ENCODE data around the gene FZR1.

Gene FZR1

GRCh38 chr19:3513229-3514140 is 7.4 kb downstream of the FZR1 start:
- in situ Hi-C loops (cut with MboI; ENCODE audit: low sequenced_read_pairs): no loop called here

- in situ Hi-C loops (cut with MboI; ENCODE audit: low sequenced_read_pairs): no loop called here
Measured at GRCh38 chr19:3514930-3515329, 8.8 kb downstream of the FZR1 start.

- in situ Hi-C loops (cut with MboI; ENCODE audit: low sequenced_read_pairs): no loop called here
Measured at GRCh38 chr19:3515891-3516422, 9.8 kb downstream of the FZR1 start.

GRCh38 chr19:3516675-3517207 is 10.6 kb downstream of the FZR1 start:
- in situ Hi-C loops (cut with MboI; ENCODE audit: low sequenced_read_pairs): no loop called here

- in situ Hi-C loops (cut with MboI; ENCODE audit: low sequenced_read_pairs): no loop called here
Measured at GRCh38 chr19:3517638-3518037, 11.5 kb downstream of the FZR1 start.

GRCh38 chr19:3518255-3518654 is 12.1 kb downstream of the FZR1 start:
- in situ Hi-C loops (cut with MboI; ENCODE audit: low sequenced_read_pairs): no loop called here

- in situ Hi-C loops (cut with MboI; ENCODE audit: low sequenced_read_pairs): no loop called here
Measured at GRCh38 chr19:3518659-3519058, 12.5 kb downstream of the FZR1 start.

- in situ Hi-C loops (cut with MboI; ENCODE audit: low sequenced_read_pairs): no loop called here
Measured at GRCh38 chr19:3519126-3519525, 13.0 kb downstream of the FZR1 start.

GRCh38 chr19:3520166-3521103 is 14.3 kb downstream of the FZR1 start:
- in situ Hi-C loops (cut with MboI; ENCODE audit: low sequenced_read_pairs): no loop called here

- in situ Hi-C loops (cut with MboI; ENCODE audit: low sequenced_read_pairs): no loop called here
Measured at GRCh38 chr19:3521104-3521445, 15.0 kb downstream of the FZR1 start.

- in situ Hi-C loops (cut with MboI; ENCODE audit: low sequenced_read_pairs): no loop called here
Measured at GRCh38 chr19:3522421-3523360, 16.6 kb downstream of the FZR1 start.

GRCh38 chr19:3523361-3524077 is 17.4 kb downstream of the FZR1 start:
- in situ Hi-C loops (cut with MboI; ENCODE audit: low sequenced_read_pairs): no loop called here

- in situ Hi-C loops (cut with MboI; ENCODE audit: low sequenced_read_pairs): no loop called here
Measured at GRCh38 chr19:3524078-3524842, 18.1 kb downstream of the FZR1 start.

GRCh38 chr19:3524904-3525451 is 18.9 kb downstream of the FZR1 start:
- in situ Hi-C loops (cut with MboI; ENCODE audit: low sequenced_read_pairs): no loop called here

GRCh38 chr19:3526507-3527237 is 20.6 kb downstream of the FZR1 start:
- in situ Hi-C loops (cut with MboI; ENCODE audit: low sequenced_read_pairs): no loop called here

- in situ Hi-C loops (cut with MboI; ENCODE audit: low sequenced_read_pairs): no loop called here
Measured at GRCh38 chr19:3527238-3527910, 21.3 kb downstream of the FZR1 start.

GRCh38 chr19:3528080-3528479 is 22.0 kb downstream of the FZR1 start:
- in situ Hi-C loops (cut with MboI; ENCODE audit: low sequenced_read_pairs): no loop called here
